Hypothalamus (tissue), 51 donors: ENCODE results near the gene FARP1.

ENCODE experiments used
- DNase-seq, 51 donors: peaks; one replicate each; lab custom pipeline; 2025; lab: John Stamatoyannopoulos, UW

The FARP1 gene

DNA sequence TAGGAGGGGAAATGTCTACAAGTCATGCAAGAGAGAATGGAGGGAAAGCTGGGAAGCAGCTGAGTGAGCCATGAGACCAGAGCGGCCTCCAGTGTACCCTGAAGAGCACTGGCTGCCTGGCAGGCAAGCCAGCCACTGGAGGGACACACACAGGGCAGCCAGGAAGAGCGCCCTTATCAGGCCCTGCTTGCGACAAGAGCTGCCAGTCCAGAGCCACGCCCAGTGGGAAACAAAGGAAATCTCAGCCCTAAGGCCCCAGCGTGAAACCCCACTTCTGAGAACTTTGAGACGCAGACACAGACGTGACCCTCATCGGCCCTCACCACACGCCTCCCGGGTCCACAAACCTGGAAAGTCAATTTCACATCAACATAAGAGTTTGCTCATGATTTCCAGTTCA, 329.0 kb downstream of the FARP1 start:
- no peak for DNase-seq

GRCh38 chr13:98473135-98473787, 330.4 kb downstream of the FARP1 start:
- no peak for DNase-seq

DNA sequence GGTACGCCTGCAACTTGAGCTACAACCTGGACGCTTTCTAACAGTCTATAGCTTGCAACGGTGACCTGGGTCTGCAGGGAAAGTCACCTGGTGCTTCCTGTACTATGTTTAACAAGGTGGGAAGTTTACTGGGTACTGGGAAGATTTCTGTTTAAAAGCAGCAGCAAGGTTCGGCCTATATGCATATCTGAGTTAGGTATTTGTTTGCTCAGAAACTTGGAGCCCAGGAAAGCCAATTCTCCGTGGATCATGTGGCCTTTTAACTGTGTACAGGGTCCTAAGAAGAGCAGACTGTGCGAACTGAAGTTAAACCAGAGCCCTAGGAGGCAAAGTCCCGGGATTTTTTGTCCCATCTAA, 330.9 kb downstream of the FARP1 start:
- no peak for DNase-seq

- no peak for DNase-seq
Measured at GRCh38 chr13:98474292-98474691, 331.4 kb downstream of the FARP1 start.

DNA sequence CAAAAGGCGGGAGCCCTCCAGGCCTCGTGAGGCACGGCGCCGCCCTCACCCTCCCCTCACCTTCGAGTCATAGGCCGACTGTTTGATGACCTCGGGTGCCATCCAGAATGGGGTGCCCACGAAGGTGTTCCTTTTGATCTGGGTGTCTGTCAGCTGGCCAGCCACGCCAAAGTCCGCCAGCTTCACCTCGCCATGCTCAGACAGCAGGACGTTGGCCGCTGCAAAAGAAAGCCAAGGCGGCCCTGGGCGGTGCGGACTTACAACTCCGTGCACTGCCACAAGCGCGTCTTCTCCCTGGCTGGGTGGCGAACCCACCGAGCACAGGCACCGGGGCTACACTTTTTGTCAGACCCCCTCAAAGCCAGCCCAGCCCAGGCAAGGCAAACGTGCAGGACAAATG, 331.9 kb downstream of the FARP1 start:
- no peak for DNase-seq

GRCh38 chr13:98475522-98475921, 332.6 kb downstream of the FARP1 start:
- DNase-seq, result peak in 3 of 51 donors; percentile 15 to 16 (median 16)

DNA sequence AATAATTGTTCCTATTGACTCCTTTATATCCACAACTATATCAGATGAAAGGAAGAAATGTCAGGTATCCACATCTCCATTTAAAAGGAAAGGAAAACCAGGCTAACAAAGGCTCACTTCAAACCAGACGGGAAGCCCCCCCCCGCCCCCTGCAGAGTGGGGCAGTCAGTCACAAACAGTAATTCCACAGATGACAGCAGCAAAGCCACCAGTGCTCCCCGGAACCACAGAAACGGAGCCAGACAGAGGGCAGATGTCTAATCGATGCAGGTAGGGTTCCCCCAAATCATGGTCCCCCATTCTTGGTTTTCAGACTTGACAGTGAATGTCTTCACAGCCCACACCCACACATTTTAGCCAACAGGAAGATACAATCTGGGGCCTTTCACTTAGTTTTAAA, 333.2 kb downstream of the FARP1 start:
- no peak for DNase-seq

GRCh38 chr13:98476538-98476966, 333.7 kb downstream of the FARP1 start:
- DNase-seq, result peak in 2 of 51 donors; percentile 16 to 40

GRCh38 chr13:98478189-98479129, 335.6 kb downstream of the FARP1 start:
- DNase-seq, result no peak

DNA sequence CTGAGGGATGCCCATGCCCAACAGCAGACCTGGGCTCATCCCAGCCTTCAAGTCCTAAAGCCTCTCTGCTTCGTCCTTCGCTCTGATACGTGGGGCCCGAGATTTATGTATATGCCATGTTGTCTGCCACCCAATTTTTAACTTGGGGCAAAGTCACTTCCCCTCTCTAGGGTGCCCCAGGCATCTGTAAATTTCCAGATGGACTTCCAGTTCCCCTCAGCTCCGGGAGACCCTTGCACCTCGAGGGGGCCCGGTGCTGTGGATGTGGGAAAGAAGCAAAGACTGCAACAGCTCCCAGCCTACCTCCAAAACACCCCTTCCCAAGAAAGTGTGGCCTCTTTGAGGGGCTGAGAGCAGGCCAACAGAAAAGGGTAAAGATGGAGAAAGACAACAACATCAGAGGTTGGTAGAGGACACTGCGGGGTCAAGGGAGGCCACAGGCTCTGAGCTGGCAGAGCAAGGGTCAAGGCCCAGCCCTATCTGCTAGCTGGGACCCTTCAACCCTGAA, 336.7 kb downstream of the FARP1 start:
- DNase-seq, result no peak

DNA sequence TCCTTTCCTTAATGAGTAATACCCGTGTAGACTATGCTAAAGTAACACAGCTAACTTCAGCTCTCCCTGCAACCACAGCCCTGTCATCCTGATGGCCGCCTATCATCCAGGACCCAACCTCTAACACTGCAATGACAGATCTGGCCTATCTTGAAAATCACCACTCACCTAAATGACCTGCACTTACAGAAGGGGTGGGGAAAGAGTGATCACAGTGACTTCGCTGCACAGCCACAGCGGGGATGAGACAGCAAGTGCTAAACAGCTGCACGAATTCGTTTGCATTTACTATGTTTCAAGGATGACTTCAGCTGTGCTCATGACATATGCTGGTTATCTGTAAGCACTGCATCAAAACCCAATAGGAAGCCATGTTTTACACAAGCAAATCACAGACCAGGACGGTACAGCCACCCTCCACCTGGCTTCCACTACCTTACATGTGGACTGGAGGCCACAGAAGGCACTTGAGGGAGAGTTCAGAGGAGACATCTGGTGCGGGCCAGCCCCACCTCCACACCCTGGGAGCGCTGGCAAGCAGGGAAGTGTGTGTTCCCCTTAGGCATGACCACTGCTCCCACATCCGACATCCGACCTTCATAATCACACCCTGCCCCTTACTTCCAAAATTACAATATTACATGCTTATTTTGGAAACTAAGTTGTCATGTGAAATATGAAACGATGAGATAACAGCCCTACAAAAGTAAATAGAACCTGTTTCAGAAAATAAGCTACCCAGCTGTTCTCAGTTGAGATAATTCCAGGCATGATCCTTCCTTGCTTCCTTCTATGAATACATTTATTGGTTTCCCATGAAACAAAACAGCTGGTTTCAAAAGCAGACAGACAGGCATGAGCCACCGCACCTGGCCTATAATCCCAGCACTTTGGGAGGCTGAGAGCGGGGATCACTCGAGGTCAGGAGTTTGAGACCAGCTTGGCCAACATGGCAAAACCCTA, 338.3 kb downstream of the FARP1 start:
- no peak for DNase-seq

GRCh38 chr13:98482476-98483444, 339.9 kb downstream of the FARP1 start:
- DNase-seq, result peak in 35 of 51 donors; percentile 16 to 69 (median 48)

- no peak for DNase-seq
Measured at GRCh38 chr13:98483601-98484288, 340.9 kb downstream of the FARP1 start.

GRCh38 chr13:98484289-98485219, 341.7 kb downstream of the FARP1 start:
- DNase-seq, result peak in 7 of 51 donors; percentile 5 to 55 (median 31)

DNA sequence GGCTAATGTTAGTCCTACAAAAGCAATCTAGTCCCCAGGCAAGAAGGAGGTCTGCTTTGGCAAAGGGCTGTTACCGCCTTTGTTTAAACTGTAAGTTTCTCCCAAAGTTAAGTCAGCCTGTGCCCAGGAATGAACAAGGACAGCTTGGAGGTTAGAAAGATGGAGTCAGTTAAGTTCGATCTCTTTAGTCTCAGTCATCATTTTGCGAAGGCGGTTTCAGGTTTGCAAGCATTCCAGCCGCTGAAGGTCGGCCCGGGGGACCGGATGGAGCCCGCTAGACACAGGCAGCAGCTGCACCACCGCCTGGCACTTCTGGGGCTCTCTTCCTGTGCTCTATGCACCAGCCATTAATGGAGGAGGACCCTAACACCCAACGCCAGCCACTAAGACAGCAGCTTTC, 342.7 kb downstream of the FARP1 start:
- no peak for DNase-seq

GRCh38 chr13:98486412-98486811, 343.5 kb downstream of the FARP1 start:
- no peak for DNase-seq

DNA sequence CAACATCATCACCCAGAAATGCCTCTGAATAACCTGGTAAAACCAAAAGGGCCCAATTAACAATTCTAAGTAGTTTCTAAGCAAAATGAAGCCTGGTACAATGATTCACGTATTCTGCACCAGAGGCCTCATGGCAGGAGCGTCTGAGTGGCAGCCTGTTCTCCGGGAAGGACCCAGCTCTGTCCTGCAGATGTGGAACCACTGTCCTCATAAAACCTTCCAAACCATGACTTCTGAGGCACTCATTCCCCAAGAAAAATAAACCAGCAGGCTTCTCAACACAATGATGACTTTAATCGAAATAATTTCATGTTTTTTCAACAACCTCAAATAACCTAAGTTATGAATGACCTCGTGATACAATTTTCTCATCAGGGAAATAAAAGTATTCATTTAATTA, 344.1 kb downstream of the FARP1 start:
- no peak for DNase-seq

- no peak for DNase-seq
Measured at GRCh38 chr13:98487522-98487921, 344.6 kb downstream of the FARP1 start.
